Stimulated activated CD4-positive, alpha-beta T cell treated with anti-CD3 and anti-CD28 coated beads, Interleukin-15, amount 100 ng/mL, for 1 hour (primary cell): ENCODE data around the gene BTG4.
A peak's percentile ranks its signal among the peaks of the same experiment; 100 is the strongest.

Experiments
- DNase-seq, 2 donors: peaks; one replicate each; pipeline ENCODE4 v3.0.0-alpha.2; 2020; ENCODE audit warnings: low read depth in 1 of 2, low spot score in 1 of 2

BTG4 gene

GRCh38 chr11:111455291-111456085 is 56.7 kb downstream of the BTG4 start:
- DNase-seq: no peak

- peak in 1 of 2 donors; percentile 35 for DNase-seq
Observed at GRCh38 chr11:111454561-111455192, 57.5 kb downstream of the BTG4 start.

- no peak for DNase-seq
Observed at GRCh38 chr11:111452817-111453552, 59.2 kb downstream of the BTG4 start.

GRCh38 chr11:111452146-111452545 is 60.0 kb downstream of the BTG4 start:
- DNase-seq: no peak

DNA sequence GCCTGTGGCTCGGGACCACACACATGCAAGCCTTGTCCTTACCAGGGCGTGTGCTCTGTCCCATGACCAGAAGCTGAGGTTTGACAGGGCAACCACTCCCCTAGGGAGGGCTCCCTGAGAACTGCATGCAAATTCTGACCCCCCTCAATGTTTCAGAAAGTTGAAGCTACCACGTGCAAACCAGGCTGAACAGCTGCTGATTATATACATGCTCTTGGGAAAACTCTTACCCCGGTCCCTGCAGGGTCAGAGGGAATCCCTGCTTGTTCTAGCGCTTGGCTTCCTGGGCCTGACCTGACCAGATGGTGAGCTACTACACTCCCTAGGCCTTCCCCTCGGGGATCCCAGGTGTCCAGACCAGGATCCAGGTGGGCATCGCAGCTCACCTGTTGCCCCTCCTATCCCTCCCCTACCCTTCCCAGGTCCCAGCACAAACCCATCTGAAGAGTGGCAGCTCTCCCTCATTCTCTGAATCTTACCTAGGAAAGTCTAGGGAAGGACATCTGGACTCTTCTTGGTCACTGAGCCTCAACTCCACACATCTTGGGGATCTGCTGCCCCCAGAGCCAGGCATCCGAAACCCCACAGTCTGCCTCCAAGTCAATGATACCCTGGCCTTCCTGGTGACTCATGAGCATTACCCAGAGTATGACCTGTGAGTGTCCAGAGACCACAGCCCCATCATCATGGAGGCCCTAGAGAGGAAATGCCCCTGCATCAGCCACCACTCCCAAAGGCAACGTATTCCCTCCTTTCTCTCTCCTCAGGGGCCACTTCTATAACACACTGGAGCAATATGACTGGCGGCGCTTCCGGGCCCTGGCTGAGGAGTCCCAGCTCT is 61.5 kb downstream of the BTG4 start:
- no peak for DNase-seq

DNA sequence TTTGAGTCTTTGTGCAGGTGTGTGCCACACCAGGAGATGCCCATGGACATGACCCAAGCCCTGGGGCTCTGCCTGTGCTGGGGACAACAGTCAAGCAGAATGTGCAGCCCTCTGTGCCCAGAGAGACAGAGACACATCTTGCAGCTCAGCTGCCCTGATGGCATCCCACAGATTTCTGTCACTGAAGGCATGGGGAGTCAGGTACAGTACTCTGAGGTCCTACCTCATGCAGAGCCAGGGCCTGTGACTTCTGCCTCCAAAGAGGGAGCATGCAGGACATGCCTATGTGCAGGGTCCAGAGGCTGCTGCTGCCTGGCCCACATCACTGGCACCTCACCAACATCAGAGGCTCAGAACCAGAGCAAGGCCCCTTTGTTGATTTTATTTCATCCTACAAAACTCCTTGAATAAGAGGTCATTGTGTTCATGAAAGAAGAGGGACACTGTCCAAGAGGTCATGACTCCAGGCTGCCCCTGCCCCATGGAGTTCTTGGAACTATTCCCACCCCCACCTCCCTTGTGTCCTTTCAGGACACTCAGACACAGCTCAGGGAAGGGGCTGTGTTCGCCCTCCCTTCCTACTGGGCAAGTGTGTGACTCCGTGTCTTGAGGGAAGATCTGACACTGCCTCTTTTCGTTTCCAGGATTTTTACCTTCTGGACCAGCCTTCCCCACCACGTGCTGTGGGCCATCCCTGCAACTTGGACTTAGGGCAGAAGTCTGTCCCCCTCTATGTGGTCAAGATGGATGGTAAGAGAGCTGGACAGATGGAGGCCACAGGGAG is 62.3 kb downstream of the BTG4 start:
- DNase-seq: no peak

- DNase-seq: no peak
Observed at GRCh38 chr11:111448831-111449557, 63.2 kb downstream of the BTG4 start.

GRCh38 chr11:111448414-111448813 is 63.8 kb downstream of the BTG4 start:
- no peak for DNase-seq

DNA sequence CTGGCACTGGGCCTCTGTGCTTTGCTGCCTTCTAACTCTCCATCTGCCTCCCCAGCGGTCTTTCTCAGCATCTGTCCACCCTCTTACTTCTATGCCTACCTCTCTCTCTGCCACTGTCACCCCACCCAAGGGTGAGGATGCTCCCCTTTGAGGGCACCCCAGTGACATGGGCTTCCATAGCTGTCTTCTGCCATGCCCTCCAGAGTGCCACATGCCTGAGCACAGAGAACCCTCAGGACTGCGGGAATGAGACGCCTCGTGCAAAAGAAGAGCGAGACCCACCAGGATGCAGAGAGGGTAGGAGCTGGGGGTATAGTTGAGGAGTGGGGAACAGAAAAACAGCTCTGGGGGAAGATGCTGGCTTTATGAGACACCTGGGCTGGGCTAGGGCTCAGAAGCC is 64.3 kb downstream of the BTG4 start:
- no peak for DNase-seq

DNA sequence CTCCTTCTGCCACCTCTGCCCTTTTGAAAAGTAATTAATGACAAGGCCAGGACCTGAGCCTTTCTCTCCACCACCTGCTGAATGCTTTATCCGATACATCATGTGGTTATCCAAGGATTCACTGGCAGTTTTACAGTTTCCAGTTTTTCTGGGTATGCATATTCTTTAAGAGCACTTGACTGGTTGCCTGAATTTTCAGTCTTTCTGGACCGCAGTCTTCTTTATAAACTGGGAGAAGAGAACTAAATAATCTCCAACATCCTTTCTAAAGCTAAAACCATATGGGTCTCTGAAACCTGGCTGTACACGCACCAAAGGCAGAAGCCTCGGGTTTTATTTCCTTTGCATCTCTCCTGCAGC is 65.1 kb downstream of the BTG4 start:
- no peak for DNase-seq

GRCh38 chr11:111446404-111447111 is 65.6 kb downstream of the BTG4 start:
- peak; percentile 41 to 47 for DNase-seq

- no peak for DNase-seq
Observed at GRCh38 chr11:111445586-111445985, 66.6 kb downstream of the BTG4 start.
